CD14-positive monocyte (primary cell): ENCODE data around the gene TTR. TPM values are rescaled to one million over a fixed set of nuclear protein-coding genes. Genes with fewer than 3 reads are reported as not detected.

ENCODE experiments used
- DNase-seq, 3 donors: peaks; one replicate each; pipeline ENCODE4 v3.0.0-alpha.2; 2011 to 2022
- H2AFZ ChIP-seq: 2 replicates; pipeline ENCODE4 v1.6.0; 2012; ENCODE audit warnings: mild to moderate bottlenecking, low read depth, low read length, inconsistent platforms; ENCODE audit not compliant: insufficient read depth, poor library complexity, severe bottlenecking
- H3K27ac ChIP-seq, 2 donors: 1 replicate in 1 of 2; 2 replicates in 1 of 2; pipeline ENCODE4 v1.5.1; 2012 to 2013; ENCODE audit warnings: low read length in 2 of 2, control low read depth in 1 of 2, inconsistent platforms in 1 of 2, low read depth in 1 of 2, mild to moderate bottlenecking in 1 of 2
- H3K27me3 ChIP-seq, 2 donors: one replicate each; pipeline versions ENCODE4 v1.6.0 to v1.6.1; 2011 to 2013; ENCODE audit warnings: low read length in 2 of 2; ENCODE audit not compliant: control insufficient read depth in 2 of 2, insufficient read depth in 2 of 2
- H3K36me3 ChIP-seq, 2 donors: replicated peaks in 1 of 2; 1 replicate in 1 of 2; 2 replicates in 1 of 2; pipeline versions ENCODE4 v1.5.1 to v1.6.1; 2012 to 2013; ENCODE audit warnings: low read length in 2 of 2, control low read depth in 1 of 2, inconsistent platforms in 1 of 2, mild to moderate bottlenecking in 1 of 2; ENCODE audit not compliant: insufficient read depth in 2 of 2, control insufficient read depth in 1 of 2
- H3K4me1 ChIP-seq, 2 donors: 1 replicate in 1 of 2; 2 replicates in 1 of 2; pipeline versions ENCODE4 v1.5.1 to v1.6.1; 2012 to 2013; ENCODE audit warnings: low read length in 2 of 2, control low read depth in 1 of 2, inconsistent platforms in 1 of 2, mild to moderate bottlenecking in 1 of 2, moderate library complexity in 1 of 2; ENCODE audit not compliant: insufficient read depth in 2 of 2, control insufficient read depth in 1 of 2
- H3K4me2 ChIP-seq: replicated peaks from 2 replicates; pipeline ENCODE3; 2012; ENCODE audit warnings: low read length, moderate library complexity, mild to moderate bottlenecking; ENCODE audit not compliant: poor library complexity, severe bottlenecking; ENCODE audit errors: extremely low read depth
- H3K4me3 ChIP-seq, 3 experiments: fragments of 200-600 bp in 1 of 3; sonication (generic) in 1 of 3; replicated peaks in 1 of 3; 1 replicate in 2 of 3; 2 replicates in 1 of 3; pipeline ENCODE4 v1.5.1; 2011 to 2013; ENCODE audit warnings: low read length in 3 of 3, mild to moderate bottlenecking in 3 of 3, control low read depth in 2 of 3, low read depth in 2 of 3, inconsistent platforms in 1 of 3, moderate library complexity in 1 of 3
- H3K79me2 ChIP-seq: 2 replicates; pipeline ENCODE4 v1.6.0; 2012; ENCODE audit warnings: mild to moderate bottlenecking, control low read depth, inconsistent platforms, low read length, moderate library complexity; ENCODE audit not compliant: insufficient read depth
- H3K9ac ChIP-seq: 2 replicates; pipeline ENCODE4 v1.6.0; 2017; ENCODE audit warnings: low read length, mild to moderate bottlenecking; ENCODE audit not compliant: insufficient read depth, poor library complexity, severe bottlenecking
- H3K9me3 ChIP-seq, 2 donors: replicated peaks in 1 of 2; 1 replicate in 1 of 2; 2 replicates in 1 of 2; pipeline versions ENCODE4 v1.5.1 to v1.6.1; 2012 to 2013; ENCODE audit warnings: low read length in 2 of 2, control low read depth in 1 of 2; ENCODE audit not compliant: control insufficient read depth in 1 of 2, insufficient read depth in 1 of 2
- H4K20me1 ChIP-seq: 2 replicates; pipeline ENCODE4 v1.6.0; 2012; ENCODE audit warnings: mild to moderate bottlenecking, low read length, control low read depth, moderate library complexity; ENCODE audit not compliant: insufficient read depth
- H3K27ac Mint-ChIP-seq, 7 donors: one replicate each; pipeline ENCODE4 v1.8.0; 2020; ENCODE audit warnings: mild to moderate bottlenecking in 7 of 7, mixed read lengths in 7 of 7, moderate library complexity in 6 of 7, inconsistent platforms in 2 of 7
- H3K27me3 Mint-ChIP-seq, 3 donors: one replicate each; pipeline ENCODE4 v1.8.0; 2021 to 2022; ENCODE audit warnings: low read depth in 3 of 3, mild to moderate bottlenecking in 3 of 3, mixed read lengths in 3 of 3, moderate library complexity in 3 of 3, inconsistent platforms in 1 of 3
- H3K36me3 Mint-ChIP-seq, 2 donors: one replicate each; pipeline ENCODE4 v1.8.0; 2020; ENCODE audit warnings: mixed read lengths in 2 of 2, inconsistent platforms in 1 of 2, mild to moderate bottlenecking in 1 of 2
- H3K4me1 Mint-ChIP-seq: one replicate; pipeline ENCODE4 v1.8.0; 2020; ENCODE audit warnings: mild to moderate bottlenecking, mixed read lengths
- H3K4me3 Mint-ChIP-seq, 2 donors: one replicate each; pipeline ENCODE4 v1.8.0; 2020; ENCODE audit warnings: mild to moderate bottlenecking in 2 of 2, mixed read lengths in 2 of 2, moderate library complexity in 1 of 2
- H3K9me3 Mint-ChIP-seq, 7 donors: one replicate each; pipeline ENCODE4 v1.8.0; 2020 to 2022; ENCODE audit warnings: mixed read lengths in 7 of 7, mild to moderate bottlenecking in 6 of 7, moderate library complexity in 6 of 7, inconsistent platforms in 2 of 7
- WGBS: methylation state at CpG from one replicate; pipeline ENCODE4 v1.1.5; 2013; ENCODE audit warnings: missing lambda C conversion rate; ENCODE audit not compliant: insufficient coverage; 5-methylcytosine and 5-hydroxymethylcytosine counted together
- intact Hi-C, 2 donors: fragments of 100-400 bp; cut with micrococcal nuclease; formaldehyde crosslinking; loops; one replicate each; pipeline versions ENCODE4 v1.15.0 to v1.15.1; 2023
- polyA plus RNA-seq, 3 donors: library from polyadenylated mRNA; depleted of rRNA in 1 of 3; unstranded in 2 of 3; stranded (reverse) in 1 of 3; fragments of 300-500 nt in 2 of 3; fragments of >200 nt in 1 of 3; fragmentation: Illumina TruSeq in 2 of 3; gene quantifications; 1 replicate in 2 of 3; 2 replicates in 1 of 3; pipeline ENCODE4 v1.2.3, GENCODE V29; 2012 to 2021
- TF ChIP-seq, protein P1 (sequence below): fragments of 200-600 bp; IDR thresholded peaks from one replicate; pipeline ENCODE4 v1.8.0; 2022; ENCODE audit warnings: antibody characterized with exemption, mild to moderate bottlenecking

TTR gene
- polyA plus RNA-seq, 3 donors: not detected

DNA sequence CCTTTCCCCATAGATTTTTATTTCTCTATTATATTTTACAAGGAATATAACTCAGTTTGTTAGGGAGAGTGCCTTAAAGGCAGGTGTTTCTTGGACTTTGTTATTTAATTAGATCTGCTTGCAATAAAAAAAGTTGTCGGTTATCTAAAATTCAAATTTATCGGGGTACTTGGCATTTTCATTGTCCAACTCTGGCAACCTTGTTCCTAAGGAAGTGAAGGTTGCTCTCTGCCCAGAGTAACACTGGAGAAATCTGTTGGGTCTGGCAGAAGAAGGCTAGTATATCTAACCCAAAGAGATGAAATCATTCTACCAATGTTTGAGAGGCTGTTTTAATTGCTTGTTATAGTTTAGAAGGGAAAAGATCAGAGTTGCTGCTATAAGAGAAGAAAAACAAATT is 42.8 kb upstream of the TTR start:
- no peaks in the 10 kb centered on the region for H3K36me3 ChIP-seq
- no peaks in the 10 kb centered on the region for H3K36me3 Mint-ChIP-seq
- TF ChIP-seq, protein P1, sequence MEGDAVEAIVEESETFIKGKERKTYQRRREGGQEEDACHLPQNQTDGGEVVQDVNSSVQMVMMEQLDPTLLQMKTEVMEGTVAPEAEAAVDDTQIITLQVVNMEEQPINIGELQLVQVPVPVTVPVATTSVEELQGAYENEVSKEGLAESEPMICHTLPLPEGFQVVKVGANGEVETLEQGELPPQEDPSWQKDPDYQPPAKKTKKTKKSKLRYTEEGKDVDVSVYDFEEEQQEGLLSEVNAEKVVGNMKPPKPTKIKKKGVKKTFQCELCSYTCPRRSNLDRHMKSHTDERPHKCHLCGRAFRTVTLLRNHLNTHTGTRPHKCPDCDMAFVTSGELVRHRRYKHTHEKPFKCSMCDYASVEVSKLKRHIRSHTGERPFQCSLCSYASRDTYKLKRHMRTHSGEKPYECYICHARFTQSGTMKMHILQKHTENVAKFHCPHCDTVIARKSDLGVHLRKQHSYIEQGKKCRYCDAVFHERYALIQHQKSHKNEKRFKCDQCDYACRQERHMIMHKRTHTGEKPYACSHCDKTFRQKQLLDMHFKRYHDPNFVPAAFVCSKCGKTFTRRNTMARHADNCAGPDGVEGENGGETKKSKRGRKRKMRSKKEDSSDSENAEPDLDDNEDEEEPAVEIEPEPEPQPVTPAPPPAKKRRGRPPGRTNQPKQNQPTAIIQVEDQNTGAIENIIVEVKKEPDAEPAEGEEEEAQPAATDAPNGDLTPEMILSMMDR: no peak
- H3K9me3 Mint-ChIP-seq: no peaks in the 10 kb centered on the region
- H3K27ac ChIP-seq: no peak overlapping the region
- H2AFZ ChIP-seq: no peak overlapping the region
- no peaks in the 10 kb centered on the region for H3K79me2 ChIP-seq
- H3K4me1 Mint-ChIP-seq: peaks cover 2% of the 10 kb centered on the region
- H3K27me3 Mint-ChIP-seq: peaks cover 0 to 2% (median 0%) of the 10 kb centered on the region in 3 donors
- H3K9me3 ChIP-seq: no peaks in the 10 kb centered on the region
- H3K27ac Mint-ChIP-seq: no peak overlapping the region
- no peaks in the 10 kb centered on the region for H3K27me3 ChIP-seq
- no peak for DNase-seq
- no peak overlapping the region for H3K4me2 ChIP-seq
- H4K20me1 ChIP-seq: no peaks in the 10 kb centered on the region
- H3K4me3 ChIP-seq: no peak overlapping the region
- no peak overlapping the region for H3K4me3 Mint-ChIP-seq
- no peak overlapping the region for H3K9ac ChIP-seq
- WGBS: no CpG with 5 or more reads among the region's 2 CpGs
- no peaks in the 10 kb centered on the region for H3K4me1 ChIP-seq
- intact Hi-C loops: no loop called here

GRCh38 chr18:31549416-31549815 is 42.3 kb upstream of the TTR start:
- DNase-seq: no peak
- WGBS: no CpG with 5 or more reads among the region's 4 CpGs
- Histone ChIP-seq H3K27ac (no peak overlapping the region), H3K27me3 (no peaks in the 10 kb centered on the region), H3K4me3 (no peak overlapping the region), H3K4me2 (no peak overlapping the region), H3K4me1 (no peaks in the 10 kb centered on the region), H3K36me3 (no peaks in the 10 kb centered on the region), H3K79me2 (no peaks in the 10 kb centered on the region), H3K9ac (no peak overlapping the region), H4K20me1 (no peaks in the 10 kb centered on the region), H2AFZ (no peak overlapping the region), H3K9me3 (no peaks in the 10 kb centered on the region)
- Mint-ChIP-seq H3K36me3 (no peaks in the 10 kb centered on the region), H3K27ac (no peak overlapping the region), H3K4me1 (peaks cover 4% of the 10 kb centered on the region), H3K9me3 (no peaks in the 10 kb centered on the region), H3K4me3 (no peak overlapping the region), H3K27me3 (peaks cover 0 to 2% (median 0%) of the 10 kb centered on the region in 3 donors)
- TF ChIP-seq, protein P1: no peak
- intact Hi-C loops: no loop called here
